ENCODE measurements around the gene TMEM218. TPM values are rescaled to one million over a fixed set of nuclear protein-coding genes. Genes with fewer than 3 reads are reported as not detected.

The TMEM218 gene
- total RNA-seq, 1 experiment from 2014 or later, result 14.3 TPM

DNA sequence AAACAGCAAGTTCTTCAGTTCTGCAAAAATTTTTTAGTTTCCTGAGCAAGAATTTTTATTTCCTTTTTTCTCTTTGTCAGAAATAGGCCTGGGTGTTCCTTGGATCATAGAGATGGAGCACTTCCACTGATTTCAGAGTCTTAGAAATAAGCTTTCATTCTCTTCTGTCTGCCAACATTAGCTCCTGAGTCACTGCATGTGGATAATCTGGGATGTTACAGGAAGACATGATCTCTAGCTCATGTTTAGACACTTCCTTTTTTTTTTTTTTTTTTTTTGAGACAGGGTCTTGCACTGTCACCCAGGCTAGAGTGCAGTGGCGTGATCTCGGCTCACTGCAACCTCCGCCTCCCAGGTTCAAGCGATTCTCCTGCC, 13.2 kb upstream of the TMEM218 start:
- WGBS (ENCODE audit: extremely low coverage, insufficient read length, low lambda C conversion rate), result no CpG with 5 or more reads among the region's 4 CpGs
- Histone ChIP-seq H3K27me3 (ENCODE audit: insufficient read depth, low read length) (no peaks in the 10 kb centered on the region; the same call in 1 of the 2 replicates), H2BK15ac (ENCODE audit: low read depth, low read length) (no peak overlapping the region), H3K4me2 (ENCODE audit: insufficient read depth, insufficient read length, low read length) (no peak overlapping the region), H3K23me2 (ENCODE audit: insufficient read length, low read depth, low read length, poor library complexity, severe bottlenecking) (no peaks in the 10 kb centered on the region), H3K4ac (ENCODE audit: low read depth, low read length) (no peak overlapping the region), H2BK5ac (ENCODE audit: insufficient read length, low read length) (no peak overlapping the region), H2AK5ac (ENCODE audit: insufficient read length, low read length) (no peak overlapping the region), H3K23ac (ENCODE audit: insufficient read length, low read depth, low read length) (no peak overlapping the region), H4K8ac (replicated peaks; ENCODE audit: insufficient read length, low read depth, low read length) (no peak overlapping the region), H4K5ac (ENCODE audit: insufficient read length, low read depth, low read length) (no peak overlapping the region), H3K9ac (ENCODE audit: extremely low read depth, insufficient read length, low read length) (no peak overlapping the region), H2BK12ac (ENCODE audit: insufficient read length, low read depth, low read length) (no peak overlapping the region), H2BK120ac (ENCODE audit: low read depth, low read length, poor library complexity, severe bottlenecking) (no peak overlapping the region), H3K4me1 (ENCODE audit: insufficient read depth, low read length) (no peaks in the 10 kb centered on the region), H3K18ac (ENCODE audit: insufficient read length, low read depth, low read length) (no peak overlapping the region), H3K9me3 (ENCODE audit: control insufficient read depth, low read depth, low read length) (no peaks in the 10 kb centered on the region), H3T11ph (ENCODE audit: low read length) (no peak overlapping the region), H3K27ac (ENCODE audit: insufficient read length, low read depth, low read length) (no peak overlapping the region), H2BK20ac (ENCODE audit: low read depth, low read length, poor library complexity, severe bottlenecking) (no peak overlapping the region), H3K79me2 (ENCODE audit: insufficient read depth, low read length) (no peaks in the 10 kb centered on the region), H3K56ac (ENCODE audit: insufficient read length, low read depth, low read length) (no peak overlapping the region), H3K79me1 (ENCODE audit: insufficient read depth, low read depth, low read length, poor library complexity, severe bottlenecking) (no peaks in the 10 kb centered on the region), H3K14ac (ENCODE audit: insufficient read depth, low read length) (no peak overlapping the region), H4K20me1 (ENCODE audit: control insufficient read depth, insufficient read depth, insufficient read length) (no peaks in the 10 kb centered on the region), H2AFZ (ENCODE audit: low read length) (no peak overlapping the region), H4K91ac (ENCODE audit: insufficient read length, low read depth, low read length) (no peak overlapping the region)
- Mint-ChIP-seq H3K4me3 (no peak overlapping the region), H3K9me3 (no peaks in the 10 kb centered on the region), H3K27ac (no peak overlapping the region), H3K4me1 (peaks cover 0 to 3% of the 10 kb centered on the region in 2 experiments; a peak in 1 of 4 replicates), H3K27me3 (ENCODE audit: low read depth) (peaks cover 86% of the 10 kb centered on the region), H3K36me3 (ENCODE audit: insufficient read depth in 1 of 3, low read depth in 3 of 3) (peaks cover 0 to 5% (median 0%) of the 10 kb centered on the region in 3 experiments; a peak in 3 of 7 replicates)
- no peak for DNase-seq
- TF ChIP-seq, protein P1, sequence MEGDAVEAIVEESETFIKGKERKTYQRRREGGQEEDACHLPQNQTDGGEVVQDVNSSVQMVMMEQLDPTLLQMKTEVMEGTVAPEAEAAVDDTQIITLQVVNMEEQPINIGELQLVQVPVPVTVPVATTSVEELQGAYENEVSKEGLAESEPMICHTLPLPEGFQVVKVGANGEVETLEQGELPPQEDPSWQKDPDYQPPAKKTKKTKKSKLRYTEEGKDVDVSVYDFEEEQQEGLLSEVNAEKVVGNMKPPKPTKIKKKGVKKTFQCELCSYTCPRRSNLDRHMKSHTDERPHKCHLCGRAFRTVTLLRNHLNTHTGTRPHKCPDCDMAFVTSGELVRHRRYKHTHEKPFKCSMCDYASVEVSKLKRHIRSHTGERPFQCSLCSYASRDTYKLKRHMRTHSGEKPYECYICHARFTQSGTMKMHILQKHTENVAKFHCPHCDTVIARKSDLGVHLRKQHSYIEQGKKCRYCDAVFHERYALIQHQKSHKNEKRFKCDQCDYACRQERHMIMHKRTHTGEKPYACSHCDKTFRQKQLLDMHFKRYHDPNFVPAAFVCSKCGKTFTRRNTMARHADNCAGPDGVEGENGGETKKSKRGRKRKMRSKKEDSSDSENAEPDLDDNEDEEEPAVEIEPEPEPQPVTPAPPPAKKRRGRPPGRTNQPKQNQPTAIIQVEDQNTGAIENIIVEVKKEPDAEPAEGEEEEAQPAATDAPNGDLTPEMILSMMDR (conservative IDR thresholded peaks at IDR 0.05), result no peak

Measured in H9 (cell line).